GM08714 (cell line): Measurements from ENCODE around the gene CRY2.
A peak's percentile ranks its signal among the peaks of the same experiment; 100 is the strongest.

Source experiments
- H3K4me3 ChIP-seq: fragments of 200-500 bp; sonication (Bioruptor generic); 2 replicates; pipeline ENCODE4 v1.5.1; 2014; ENCODE audit warnings: mild to moderate bottlenecking, low read length, inconsistent platforms
- ZNF274 ChIP-seq: IDR thresholded peaks from 2 replicates; pipeline ENCODE4 v1.6.1; 2012; ENCODE audit warnings: mild to moderate bottlenecking, low read depth, low read length

The CRY2 gene

GRCh38 chr11:45885921-45886721 is 38.8 kb downstream of the CRY2 start:
- H3K4me3 ChIP-seq = peak overlapping the region; percentile 27; the same call in 1 of the 2 replicates

GRCh38 chr11:45886816-45887520 is 39.7 kb downstream of the CRY2 start:
- TF ChIP-seq ZNF274 = no peak
- no peak overlapping the region for H3K4me3 ChIP-seq

More at GRCh38 chr11:45885921-45886721, 38.8 kb downstream of the CRY2 start:
- no peak for TF ChIP-seq ZNF274

GRCh38 chr11:45887587-45887986 is 40.3 kb downstream of the CRY2 start:
- no peak overlapping the region for H3K4me3 ChIP-seq
- TF ChIP-seq ZNF274 = no peak

- TF ChIP-seq ZNF274 = no peak
- H3K4me3 ChIP-seq = no peak overlapping the region
These were observed 42.3 kb downstream of the CRY2 start for GRCh38 chr11:45889555-45889954.

- no peak for TF ChIP-seq ZNF274
These were observed 42.7 kb downstream of the CRY2 start for GRCh38 chr11:45889966-45890365.

GRCh38 chr11:45890886-45891550 is 43.7 kb downstream of the CRY2 start:
- no peak overlapping the region for H3K4me3 ChIP-seq
- no peak for TF ChIP-seq ZNF274

More at GRCh38 chr11:45889966-45890365, 42.7 kb downstream of the CRY2 start:
- H3K4me3 ChIP-seq = no peak overlapping the region

- no peak for TF ChIP-seq ZNF274
- H3K4me3 ChIP-seq = no peak overlapping the region
These were observed 45.6 kb downstream of the CRY2 start for GRCh38 chr11:45892856-45893255.

GRCh38 chr11:45894555-45895247 is 47.4 kb downstream of the CRY2 start:
- H3K4me3 ChIP-seq = no peak overlapping the region
- no peak for TF ChIP-seq ZNF274

GRCh38 chr11:45895553-45896259 is 48.4 kb downstream of the CRY2 start:
- no peak overlapping the region for H3K4me3 ChIP-seq
- TF ChIP-seq ZNF274 = no peak

- TF ChIP-seq ZNF274 = no peak
- no peak overlapping the region for H3K4me3 ChIP-seq
These were observed 49.2 kb downstream of the CRY2 start for GRCh38 chr11:45896422-45896984.

GRCh38 chr11:45897556-45897955 is 50.3 kb downstream of the CRY2 start:
- no peak for TF ChIP-seq ZNF274
- H3K4me3 ChIP-seq = no peak overlapping the region

GRCh38 chr11:45899086-45899447 is 51.8 kb downstream of the CRY2 start:
- H3K4me3 ChIP-seq = no peak overlapping the region
- no peak for TF ChIP-seq ZNF274
